ENCODE results near the gene PLCXD3. TPM values are rescaled to one million over a fixed set of nuclear protein-coding genes. Genes with fewer than 3 reads are reported as not detected.

Gene PLCXD3
- polyA plus RNA-seq, 1 of the 3 experiments (the other 2 are of a cell fraction): 0.15 TPM

DNA sequence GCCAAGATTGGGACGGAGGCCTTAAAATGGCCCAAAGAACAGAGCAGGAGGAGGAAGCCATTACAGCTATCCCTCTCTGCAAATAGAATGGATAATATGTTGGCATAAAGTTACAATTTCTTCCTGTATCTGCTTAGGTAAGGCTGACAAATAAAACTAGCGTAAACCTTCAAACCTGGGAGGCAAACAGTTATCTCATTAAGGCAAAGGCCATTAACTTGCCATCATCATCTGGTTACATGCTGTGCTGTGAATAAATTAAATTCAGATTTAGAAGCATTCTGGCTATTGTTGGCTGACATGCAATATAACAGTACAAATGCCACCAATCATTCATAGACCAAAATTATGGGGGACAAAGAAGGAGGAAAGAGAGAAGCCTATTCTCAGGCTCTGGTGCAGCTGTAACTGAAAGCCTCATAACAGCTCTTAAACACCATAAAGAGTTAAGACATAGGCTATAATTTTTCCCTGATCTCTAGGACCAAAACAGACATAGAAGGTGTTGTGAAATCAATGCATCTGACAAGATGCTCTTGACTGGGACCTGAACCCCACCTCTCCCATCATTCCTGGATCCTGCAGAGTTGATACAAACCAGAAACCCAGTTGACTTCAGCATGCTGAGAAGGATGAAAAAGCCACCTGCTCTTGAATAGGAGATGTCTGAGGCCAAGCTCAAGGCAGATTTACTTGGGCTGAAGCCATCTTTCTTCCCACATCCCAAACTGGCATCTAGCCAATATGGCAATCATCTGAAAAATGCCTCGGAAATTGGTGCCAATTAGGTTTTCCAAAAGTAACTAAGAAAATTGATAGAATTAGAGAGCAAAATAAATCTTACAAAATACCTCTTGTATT is 62.5 kb downstream of the PLCXD3 start:
- H4K20me1 ChIP-seq (ENCODE audit: insufficient read depth): no peaks in the 10 kb centered on the region
- DNase-seq: peak; percentile 23
- 71% methylated on average over 3 of the region's 3 CpGs for WGBS (ENCODE audit: low lambda C conversion rate)
- no peak overlapping the region for H3K9ac ChIP-seq
- ChIA-PET POLR2A (no interaction called here), CTCF (interaction anchor here (1.1 kb wide), 2 partner anchors 14 to 16 kb away, joined by 3 read pairs; no protein-coding TSS in a partner anchor)
- peak overlapping the region in 1 of 2 experiments; percentile 86; a peak in 2 of 4 replicates for H3K27ac ChIP-seq (ENCODE audit: low read depth in 2 of 2, low read length in 1 of 2)
- no peaks in the 10 kb centered on the region for H3F3A ChIP-seq (replicated peaks; ENCODE audit: insufficient read depth)
- no peak overlapping the region for H2AFZ ChIP-seq (ENCODE audit: low read depth)
- TF ChIP-seq EP300 (IDR thresholded peaks at IDR 0.05; ENCODE audit: borderline replicate concordance in 1 of 2, low read depth in 1 of 2, low read length in 1 of 2) (peak in 1 of 2 experiments; percentile 70; a peak in 1 of 4 replicates), NFIC (IDR thresholded peaks at IDR 0.05; ENCODE audit: borderline replicate concordance) (peak; percentile 20; the same call in 1 of the 2 replicates), NRF1 (IDR thresholded peaks at IDR 0.05; ENCODE audit: low read depth, low read length) (no peak), GATA2 (CRISPR knock-in tag; IDR thresholded peaks at IDR 0.05) (peak; percentile 31; the same call in 1 of the 2 replicates), TCF12 (IDR thresholded peaks at IDR 0.05) (no peak), CHD2 (IDR thresholded peaks at IDR 0.05; ENCODE audit: low read length, partially characterized antibody) (no peak), FOXM1 (IDR thresholded peaks at IDR 0.05; ENCODE audit: low read depth) (no peak), FOSL2 (IDR thresholded peaks at IDR 0.05; ENCODE audit: borderline replicate concordance, low read depth) (no peak), RAD21 (IDR thresholded peaks at IDR 0.05; ENCODE audit: low read length) (no peak), MEF2A (IDR thresholded peaks at IDR 0.05; ENCODE audit: borderline replicate concordance, low read depth) (no peak), RFX5 (IDR thresholded peaks at IDR 0.05; ENCODE audit: low read length) (no peak), MXI1 (IDR thresholded peaks at IDR 0.05; ENCODE audit: low read depth, low read length) (no peak), SMC3 (IDR thresholded peaks at IDR 0.05; ENCODE audit: low read depth, low read length) (no peak), JUND (IDR thresholded peaks at IDR 0.05) (no peak), RXRA (IDR thresholded peaks at IDR 0.05; ENCODE audit: borderline replicate concordance, low read depth) (no peak), POLR2AphosphoS5 (IDR thresholded peaks at IDR 0.05; ENCODE audit: low read depth, low read length) (no peak)
- H3K4me2 ChIP-seq: no peak overlapping the region
- H3K79me2 ChIP-seq (ENCODE audit: insufficient read depth): no peaks in the 10 kb centered on the region
- no peaks in the 10 kb centered on the region for H3K9me3 ChIP-seq
- no peaks in the 10 kb centered on the region for H3K27me3 ChIP-seq (ENCODE audit: insufficient read depth)
- H3K4me1 ChIP-seq (ENCODE audit: control insufficient read depth in 1 of 2, insufficient read depth in 2 of 2, low read depth in 1 of 2, low read length in 1 of 2): peaks cover 0 to 13% of the 10 kb centered on the region in 2 experiments; a peak in 2 of 4 replicates
- H3K4me3 ChIP-seq (ENCODE audit: low read depth in 2 of 2, low read length in 1 of 2): no peak overlapping the region
- no peaks in the 10 kb centered on the region for H3K9me2 ChIP-seq
- H3K36me3 ChIP-seq (replicated peaks in 1 of 2; ENCODE audit: control insufficient read depth in 1 of 2, insufficient read depth in 2 of 2, low read length in 1 of 2): peaks cover 0 to 2% of the 10 kb centered on the region in 2 experiments

- Histone ChIP-seq H3K27ac (ENCODE audit: low read depth in 2 of 2, low read length in 1 of 2) (peak overlapping the region in 1 of 2 experiments; percentile 86; a peak in 1 of 4 replicates), H3K4me1 (ENCODE audit: control insufficient read depth in 1 of 2, insufficient read depth in 2 of 2, low read depth in 1 of 2, low read length in 1 of 2) (peaks cover 0 to 13% of the 10 kb centered on the region in 2 experiments; a peak in 2 of 4 replicates), H3K4me2 (no peak overlapping the region), H3F3A (replicated peaks; ENCODE audit: insufficient read depth) (no peaks in the 10 kb centered on the region), H3K4me3 (ENCODE audit: low read depth in 2 of 2, low read length in 1 of 2) (no peak overlapping the region), H4K20me1 (ENCODE audit: insufficient read depth) (no peaks in the 10 kb centered on the region), H3K36me3 (replicated peaks in 1 of 2; ENCODE audit: control insufficient read depth in 1 of 2, insufficient read depth in 2 of 2, low read length in 1 of 2) (peaks cover 0 to 2% of the 10 kb centered on the region in 2 experiments), H2AFZ (ENCODE audit: low read depth) (no peak overlapping the region), H3K9me3 (no peaks in the 10 kb centered on the region), H3K79me2 (ENCODE audit: insufficient read depth) (no peaks in the 10 kb centered on the region), H3K27me3 (ENCODE audit: insufficient read depth) (no peaks in the 10 kb centered on the region), H3K9me2 (no peaks in the 10 kb centered on the region), H3K9ac (no peak overlapping the region)
- DNase-seq: no peak
- CTCF ChIA-PET: no interaction called here
- 88% methylated on average over 16 of the region's 16 CpGs for WGBS (ENCODE audit: low lambda C conversion rate)
- POLR2A ChIA-PET: interaction anchor here (0.6 kb wide), 1 partner anchor 611 kb away, joined by 3 read pairs; the partner anchor contains the start of gene RPL37
- TF ChIP-seq YY1 (IDR thresholded peaks at IDR 0.05; ENCODE audit: low read depth): no peak
- TF ChIP-seq TAF1 (IDR thresholded peaks at IDR 0.05; ENCODE audit: borderline replicate concordance, low read depth, low read length): no peak
- no peak for TF ChIP-seq FOXJ3 (CRISPR knock-in tag; IDR thresholded peaks at IDR 0.05)
- TF ChIP-seq RCOR1 (IDR thresholded peaks at IDR 0.05; ENCODE audit: low read length): no peak
- peak; percentile 45 for TF ChIP-seq NFIC (IDR thresholded peaks at IDR 0.05; ENCODE audit: borderline replicate concordance)
- peak; percentile 8; the same call in 1 of the 2 replicates for TF ChIP-seq PBX3 (IDR thresholded peaks at IDR 0.05)
- no peak for TF ChIP-seq EZH2phosphoT487 (IDR thresholded peaks at IDR 0.05; ENCODE audit: borderline replicate concordance, low read depth)
These were observed 64.4 kb downstream of the PLCXD3 start for GRCh38 chr5:41445937-41446563.

Measured in SK-N-SH (cell line).